ENCODE measurements around the gene RYR1.

DNA sequence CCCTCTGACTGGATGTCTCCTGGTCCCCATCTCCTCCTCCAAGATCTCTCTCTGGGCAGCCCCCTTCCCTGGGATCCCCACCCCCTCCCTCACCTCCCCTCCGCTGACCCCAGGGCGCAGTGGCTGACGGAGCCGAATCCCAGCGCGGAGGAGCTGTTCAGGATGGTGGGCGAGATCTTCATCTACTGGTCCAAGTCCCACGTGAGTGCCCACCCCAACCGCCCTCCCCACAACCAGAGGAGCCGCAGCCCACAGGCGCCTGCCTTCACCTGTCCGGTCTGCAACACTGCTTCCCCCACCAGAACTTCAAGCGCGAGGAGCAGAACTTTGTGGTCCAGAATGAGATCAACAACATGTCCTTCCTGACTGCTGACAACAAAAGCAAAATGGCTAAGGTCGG, 89.4 kb downstream of the RYR1 start:
- TF ChIP-seq, protein P1, sequence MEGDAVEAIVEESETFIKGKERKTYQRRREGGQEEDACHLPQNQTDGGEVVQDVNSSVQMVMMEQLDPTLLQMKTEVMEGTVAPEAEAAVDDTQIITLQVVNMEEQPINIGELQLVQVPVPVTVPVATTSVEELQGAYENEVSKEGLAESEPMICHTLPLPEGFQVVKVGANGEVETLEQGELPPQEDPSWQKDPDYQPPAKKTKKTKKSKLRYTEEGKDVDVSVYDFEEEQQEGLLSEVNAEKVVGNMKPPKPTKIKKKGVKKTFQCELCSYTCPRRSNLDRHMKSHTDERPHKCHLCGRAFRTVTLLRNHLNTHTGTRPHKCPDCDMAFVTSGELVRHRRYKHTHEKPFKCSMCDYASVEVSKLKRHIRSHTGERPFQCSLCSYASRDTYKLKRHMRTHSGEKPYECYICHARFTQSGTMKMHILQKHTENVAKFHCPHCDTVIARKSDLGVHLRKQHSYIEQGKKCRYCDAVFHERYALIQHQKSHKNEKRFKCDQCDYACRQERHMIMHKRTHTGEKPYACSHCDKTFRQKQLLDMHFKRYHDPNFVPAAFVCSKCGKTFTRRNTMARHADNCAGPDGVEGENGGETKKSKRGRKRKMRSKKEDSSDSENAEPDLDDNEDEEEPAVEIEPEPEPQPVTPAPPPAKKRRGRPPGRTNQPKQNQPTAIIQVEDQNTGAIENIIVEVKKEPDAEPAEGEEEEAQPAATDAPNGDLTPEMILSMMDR (IDR thresholded peaks at IDR 0.05; ENCODE audit: poor library complexity), result no peak
- TF ChIP-seq EZH2 (IDR thresholded peaks at IDR 0.05; ENCODE audit: borderline replicate concordance) (no peak), EZH2phosphoT487 (IDR thresholded peaks at IDR 0.05; ENCODE audit: low read depth, severe bottlenecking, unreplicated experiment) (no peak)

Measured in hepatocyte (in vitro differentiated cells).